ENCODE results near the gene MMP23B.
"Not testable (repeated sequence)": the region's sequence is repeated elsewhere in the genome, so short reads cannot be mapped to it uniquely, and the experiment has no call there.

DNA sequence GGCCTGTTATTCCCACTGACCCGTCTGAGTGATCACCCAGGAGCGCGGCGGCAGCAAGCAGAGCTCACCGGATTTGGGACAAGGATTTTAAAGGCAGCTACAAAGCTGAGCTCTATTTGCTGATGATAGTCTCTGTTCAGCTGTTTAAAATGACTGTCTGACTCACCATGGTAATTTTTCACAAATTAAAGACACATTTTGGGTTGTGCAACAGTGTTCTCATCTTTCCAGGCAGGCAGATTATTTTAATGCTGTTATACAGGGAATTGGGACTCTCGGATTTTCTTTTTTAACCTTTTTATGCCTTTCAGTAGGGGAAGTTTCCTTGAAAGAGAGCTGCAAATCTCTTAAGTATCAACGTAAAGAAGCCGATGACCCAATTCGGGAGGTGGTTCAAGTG is 30.4 kb downstream of the MMP23B start:
- TF ChIP-seq POLR2A (IDR thresholded peaks at IDR 0.05) = not testable (repeated sequence)
- TF ChIP-seq, protein P1, sequence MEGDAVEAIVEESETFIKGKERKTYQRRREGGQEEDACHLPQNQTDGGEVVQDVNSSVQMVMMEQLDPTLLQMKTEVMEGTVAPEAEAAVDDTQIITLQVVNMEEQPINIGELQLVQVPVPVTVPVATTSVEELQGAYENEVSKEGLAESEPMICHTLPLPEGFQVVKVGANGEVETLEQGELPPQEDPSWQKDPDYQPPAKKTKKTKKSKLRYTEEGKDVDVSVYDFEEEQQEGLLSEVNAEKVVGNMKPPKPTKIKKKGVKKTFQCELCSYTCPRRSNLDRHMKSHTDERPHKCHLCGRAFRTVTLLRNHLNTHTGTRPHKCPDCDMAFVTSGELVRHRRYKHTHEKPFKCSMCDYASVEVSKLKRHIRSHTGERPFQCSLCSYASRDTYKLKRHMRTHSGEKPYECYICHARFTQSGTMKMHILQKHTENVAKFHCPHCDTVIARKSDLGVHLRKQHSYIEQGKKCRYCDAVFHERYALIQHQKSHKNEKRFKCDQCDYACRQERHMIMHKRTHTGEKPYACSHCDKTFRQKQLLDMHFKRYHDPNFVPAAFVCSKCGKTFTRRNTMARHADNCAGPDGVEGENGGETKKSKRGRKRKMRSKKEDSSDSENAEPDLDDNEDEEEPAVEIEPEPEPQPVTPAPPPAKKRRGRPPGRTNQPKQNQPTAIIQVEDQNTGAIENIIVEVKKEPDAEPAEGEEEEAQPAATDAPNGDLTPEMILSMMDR (IDR thresholded peaks at IDR 0.05) = not testable (repeated sequence)

Data from uterus (tissue), 2 donors.